Measurements from ENCODE around the gene DDX3X. TPM values are rescaled to one million over a fixed set of nuclear protein-coding genes. Genes with fewer than 3 reads are reported as not detected.

The DDX3X gene
- total and polyA plus RNA-seq, 12 donors: 59.4 to 391 (median 202) TPM

DNA sequence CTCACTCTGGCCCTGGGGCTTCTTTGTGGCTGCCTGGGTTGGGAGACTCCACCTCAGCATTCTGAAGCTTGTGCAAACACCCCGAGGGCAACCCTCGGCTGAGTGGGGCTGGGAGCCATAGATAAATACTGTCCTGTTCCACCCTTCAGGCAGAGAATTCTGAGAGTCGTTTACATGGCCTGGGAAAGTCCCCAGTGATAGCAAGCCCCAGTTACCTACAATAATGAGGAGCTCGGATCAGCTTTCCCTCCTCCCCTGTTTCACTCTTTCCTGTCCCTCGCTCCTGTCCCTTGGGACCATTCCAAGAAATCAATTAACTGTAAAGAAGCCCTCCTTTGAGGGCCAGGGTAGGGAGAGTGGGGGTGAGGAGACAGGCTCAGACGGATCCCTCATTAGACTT, 31.6 kb upstream of the DDX3X start:
- no peak overlapping the region for H3K27ac ChIP-seq
- no peaks in the 10 kb centered on the region for H3K36me3 ChIP-seq (replicated peaks in 1 of 2)
- TF ChIP-seq, protein P1, sequence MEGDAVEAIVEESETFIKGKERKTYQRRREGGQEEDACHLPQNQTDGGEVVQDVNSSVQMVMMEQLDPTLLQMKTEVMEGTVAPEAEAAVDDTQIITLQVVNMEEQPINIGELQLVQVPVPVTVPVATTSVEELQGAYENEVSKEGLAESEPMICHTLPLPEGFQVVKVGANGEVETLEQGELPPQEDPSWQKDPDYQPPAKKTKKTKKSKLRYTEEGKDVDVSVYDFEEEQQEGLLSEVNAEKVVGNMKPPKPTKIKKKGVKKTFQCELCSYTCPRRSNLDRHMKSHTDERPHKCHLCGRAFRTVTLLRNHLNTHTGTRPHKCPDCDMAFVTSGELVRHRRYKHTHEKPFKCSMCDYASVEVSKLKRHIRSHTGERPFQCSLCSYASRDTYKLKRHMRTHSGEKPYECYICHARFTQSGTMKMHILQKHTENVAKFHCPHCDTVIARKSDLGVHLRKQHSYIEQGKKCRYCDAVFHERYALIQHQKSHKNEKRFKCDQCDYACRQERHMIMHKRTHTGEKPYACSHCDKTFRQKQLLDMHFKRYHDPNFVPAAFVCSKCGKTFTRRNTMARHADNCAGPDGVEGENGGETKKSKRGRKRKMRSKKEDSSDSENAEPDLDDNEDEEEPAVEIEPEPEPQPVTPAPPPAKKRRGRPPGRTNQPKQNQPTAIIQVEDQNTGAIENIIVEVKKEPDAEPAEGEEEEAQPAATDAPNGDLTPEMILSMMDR (IDR thresholded peaks at IDR 0.05): no peak
- no peak for TF ChIP-seq POLR2A (IDR thresholded peaks at IDR 0.05)
- no peaks in the 10 kb centered on the region for H3K9me3 ChIP-seq (replicated peaks in 1 of 3)
- intact Hi-C loops (cut with DNase I): no loop called here
- no peak for DNase-seq
- H3K4me1 ChIP-seq (replicated peaks in 1 of 2): peaks cover 0 to 9% of the 10 kb centered on the region in 2 donors
- no peaks in the 10 kb centered on the region for H3K27me3 ChIP-seq
- WGBS, 4 donors: 63 to 76% (median 72%) methylated on average over 3 to 6 of the region's 6 CpGs
- H3K4me3 ChIP-seq: no peak overlapping the region

DNA sequence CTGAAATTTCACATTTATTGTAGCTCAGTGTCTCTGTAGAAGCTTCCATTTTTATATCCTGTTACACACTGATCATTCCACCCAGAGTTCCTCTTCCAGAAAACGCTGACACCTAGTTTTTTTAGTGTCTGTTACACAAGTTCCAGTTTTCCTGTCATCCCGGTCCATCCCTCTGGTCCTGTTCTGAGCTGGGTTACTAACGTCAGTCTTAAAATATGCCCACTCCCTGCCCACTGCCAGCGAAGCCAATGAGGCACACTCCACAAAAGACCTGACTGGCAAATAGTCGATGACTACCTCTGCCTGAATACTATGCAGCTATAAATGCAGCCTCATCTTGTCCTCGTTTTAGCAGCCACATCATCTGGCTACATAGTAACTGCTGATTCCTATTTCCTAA, 30.9 kb upstream of the DDX3X start:
- intact Hi-C loops (cut with DNase I): no loop called here
- peak in 1 of 7 donors; percentile 16 for DNase-seq
- no peaks in the 10 kb centered on the region for H3K36me3 ChIP-seq (replicated peaks in 1 of 2)
- H3K4me3 ChIP-seq: no peak overlapping the region
- no peaks in the 10 kb centered on the region for H3K27me3 ChIP-seq
- TF ChIP-seq POLR2A (IDR thresholded peaks at IDR 0.05): no peak
- TF ChIP-seq, protein P1 (IDR thresholded peaks at IDR 0.05): no peak
- H3K9me3 ChIP-seq (replicated peaks in 1 of 3): no peaks in the 10 kb centered on the region
- 71 to 83% (median 82%) methylated on average over 6 of the region's 6 CpGs for WGBS, 4 donors
- H3K4me1 ChIP-seq (replicated peaks in 1 of 2): peaks cover 0 to 9% of the 10 kb centered on the region in 2 donors
- H3K27ac ChIP-seq: peak overlapping the region in 1 of 5 donors; percentile 36

DNA sequence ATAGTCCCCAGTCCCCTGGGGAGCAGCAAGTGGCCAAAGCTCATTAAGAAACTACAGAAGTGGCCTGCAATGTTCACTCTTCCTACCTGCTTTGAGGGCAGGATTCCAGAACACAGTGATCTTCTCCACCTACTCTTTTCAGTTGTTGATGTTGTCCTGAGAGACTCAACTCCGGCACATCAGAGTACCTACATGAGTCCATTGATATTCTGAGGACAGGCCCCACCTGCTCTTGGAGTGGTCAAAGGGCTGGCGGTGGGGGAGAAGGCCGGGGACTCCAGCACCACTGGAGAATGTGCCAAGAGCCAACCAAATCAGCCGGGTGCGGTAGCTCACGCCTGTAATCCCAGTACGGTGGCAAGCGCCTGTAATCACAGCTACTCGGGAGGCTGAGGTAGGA, 29.8 kb upstream of the DDX3X start:
- H3K9me3 ChIP-seq (replicated peaks in 1 of 3): no peaks in the 10 kb centered on the region
- 94 to 100% (median 96%) methylated on average over 1 to 9 of the region's 9 CpGs for WGBS, 4 donors
- no peaks in the 10 kb centered on the region for H3K27me3 ChIP-seq
- no peaks in the 10 kb centered on the region for H3K36me3 ChIP-seq (replicated peaks in 1 of 2)
- H3K4me1 ChIP-seq (replicated peaks in 1 of 2): peaks cover 0 to 9% of the 10 kb centered on the region in 2 donors
- DNase-seq: no peak
- TF ChIP-seq, protein P1 (IDR thresholded peaks at IDR 0.05): no peak
- no peak for TF ChIP-seq POLR2A (IDR thresholded peaks at IDR 0.05)
- intact Hi-C loops (cut with DNase I): no loop called here
- H3K27ac ChIP-seq: no peak overlapping the region
- no peak overlapping the region for H3K4me3 ChIP-seq

DNA sequence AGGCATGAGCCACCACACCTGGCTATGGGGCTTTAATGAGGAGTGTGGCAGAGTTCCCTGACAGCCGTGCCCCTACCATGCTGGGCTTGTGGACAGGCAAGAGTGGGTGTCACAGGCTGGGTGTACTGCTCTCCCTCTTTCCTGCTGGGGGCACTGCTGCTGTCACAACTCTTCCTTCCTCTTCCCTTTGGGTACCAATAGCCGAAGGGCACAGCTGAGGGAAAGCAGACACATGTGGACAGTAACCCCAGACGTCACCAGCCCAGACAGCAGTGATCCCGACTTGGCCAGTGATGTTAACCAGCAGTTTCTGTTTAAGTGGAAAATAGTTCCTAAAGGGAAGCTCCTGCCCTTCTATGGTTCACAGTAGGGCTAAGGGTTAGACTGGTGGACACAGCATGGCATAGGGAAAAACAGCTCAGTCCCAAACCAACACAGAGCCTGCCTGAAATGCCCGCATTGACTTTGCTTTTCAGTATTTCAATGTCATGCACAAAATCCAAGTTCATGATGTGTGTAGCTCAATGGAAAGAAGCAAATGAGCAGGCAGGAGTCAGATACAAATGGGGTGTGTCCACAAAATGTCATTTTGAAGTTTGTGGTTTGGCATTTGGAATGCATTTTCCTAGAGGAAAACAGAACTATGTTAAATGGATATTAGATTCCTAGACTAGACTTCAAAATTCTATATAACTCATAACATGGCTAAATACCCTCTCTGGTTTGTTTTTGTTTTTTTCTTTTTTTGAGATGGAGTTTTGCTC, 24.9 kb upstream of the DDX3X start:
- intact Hi-C loops (cut with DNase I): no loop called here
- Histone ChIP-seq H3K27me3 (no peaks in the 10 kb centered on the region), H3K36me3 (replicated peaks in 1 of 2) (no peaks in the 10 kb centered on the region), H3K9me3 (replicated peaks in 1 of 3) (no peaks in the 10 kb centered on the region), H3K27ac (no peak overlapping the region), H3K4me1 (replicated peaks in 1 of 2) (no peaks in the 10 kb centered on the region), H3K4me3 (no peak overlapping the region)
- DNase-seq: peak in 1 of 7 donors; percentile 12
- whole genome bisulfite sequencing, 4 donors: 66 to 81% (median 73%) methylated on average over 4 to 5 of the region's 5 CpGs
- TF ChIP-seq, protein P1 (IDR thresholded peaks at IDR 0.05): no peak
